ENCODE results near the gene NFE2.

Gene NFE2

DNA sequence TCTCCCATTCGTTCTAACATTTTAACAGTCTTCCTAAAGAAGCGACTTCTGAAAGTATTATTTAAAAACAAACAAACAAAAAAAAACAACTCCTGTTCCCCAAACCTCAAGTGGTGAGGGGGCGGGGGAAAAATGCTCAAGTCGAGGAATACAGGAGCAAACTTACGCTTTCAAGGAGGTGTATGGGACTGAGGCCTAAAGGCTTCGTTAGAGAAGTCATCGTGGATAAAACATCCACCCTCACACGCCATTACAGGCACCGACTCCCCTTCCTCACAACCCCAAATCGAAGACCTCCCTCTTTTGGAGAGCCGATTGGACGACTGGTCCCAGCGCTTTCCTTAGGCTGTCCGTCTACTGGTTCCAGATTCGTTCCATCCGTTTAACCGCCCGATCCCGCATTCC, 21.6 kb downstream of the NFE2 start:
- H3K36me3 ChIP-seq (ENCODE audit: insufficient read depth, low read length) = peaks cover 27% of the 10 kb centered on the region
- H3K4me1 ChIP-seq (ENCODE audit: insufficient read depth, low read length) = peaks cover 49% of the 10 kb centered on the region
- H3K9me3 ChIP-seq (ENCODE audit: low read length) = no peaks in the 10 kb centered on the region

DNA sequence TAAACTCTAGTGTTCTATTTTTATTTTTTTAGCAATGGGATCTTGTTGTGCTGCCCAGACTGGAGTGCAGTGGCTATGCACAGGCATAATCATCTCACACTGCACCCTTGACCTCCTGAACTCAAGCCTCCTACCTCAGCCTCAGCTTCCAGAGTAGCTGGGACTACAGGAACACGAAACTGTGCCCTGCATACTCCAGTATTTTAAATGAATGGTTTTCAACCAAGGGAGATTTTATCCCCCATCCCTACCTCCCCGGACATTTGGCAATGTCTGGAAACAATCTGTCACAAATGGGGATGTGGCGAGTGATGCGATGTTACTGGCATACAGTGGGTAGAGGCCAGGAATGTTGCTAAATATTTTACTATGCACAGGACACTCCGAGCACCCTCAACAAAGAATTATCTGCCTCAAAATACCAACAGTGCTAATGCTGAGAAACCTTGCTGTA, 23.0 kb downstream of the NFE2 start:
- peak overlapping the region; percentile 83 for H3K9ac ChIP-seq (ENCODE audit: low read length)
- no peaks in the 10 kb centered on the region for H3K9me3 ChIP-seq (ENCODE audit: low read length)
- H3K4me1 ChIP-seq (ENCODE audit: insufficient read depth, low read length) = peaks cover 35% of the 10 kb centered on the region

More for the DNA sequence above, 21.6 kb downstream of the NFE2 start:
- H3K27ac ChIP-seq (ENCODE audit: low read depth, low read length) = peak overlapping the region; percentile 87
- H3K27me3 ChIP-seq (ENCODE audit: control insufficient read depth in 1 of 2, insufficient read depth in 2 of 2, low read length in 2 of 2) = no peaks in the 10 kb centered on the region
- peak overlapping the region; percentile 83 for H3K9ac ChIP-seq (ENCODE audit: low read length)
- peak overlapping the region; percentile 24 to 99 for H3K4me3 ChIP-seq (ENCODE audit: low read depth in 1 of 2, low read length in 2 of 2)

DNA sequence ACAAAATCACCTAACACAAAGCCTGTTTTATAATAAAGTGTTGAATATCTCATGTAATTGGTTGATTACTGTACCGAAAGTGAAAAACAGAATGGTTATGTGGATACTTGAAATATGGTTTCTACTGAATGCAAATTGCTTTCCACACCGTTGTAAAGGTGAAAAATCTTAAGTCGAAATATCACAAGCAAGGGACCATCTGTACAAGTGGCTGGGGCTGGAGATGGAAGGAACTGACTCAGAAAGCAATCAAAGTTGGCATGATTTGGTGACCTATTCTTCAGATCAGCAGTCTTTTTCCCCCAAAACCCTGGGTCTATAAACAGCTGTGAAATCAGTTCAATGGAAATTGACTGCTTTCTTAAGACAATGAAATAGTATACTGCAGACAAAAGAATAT, 24.4 kb downstream of the NFE2 start:
- H3K27me3 ChIP-seq (ENCODE audit: control insufficient read depth in 1 of 2, insufficient read depth in 2 of 2, low read length in 2 of 2) = no peaks in the 10 kb centered on the region
- H3K36me3 ChIP-seq (ENCODE audit: insufficient read depth, low read length) = peaks cover 7% of the 10 kb centered on the region
- H3K4me3 ChIP-seq (ENCODE audit: low read depth in 1 of 2, low read length in 2 of 2) = no peak overlapping the region
- H3K9me3 ChIP-seq (ENCODE audit: low read length) = no peaks in the 10 kb centered on the region
- H3K27ac ChIP-seq (ENCODE audit: low read depth, low read length) = no peak overlapping the region
- no peak overlapping the region for H3K9ac ChIP-seq (ENCODE audit: low read length)
- H3K4me1 ChIP-seq (ENCODE audit: insufficient read depth, low read length) = peaks cover 20% of the 10 kb centered on the region

More for the DNA sequence above, 23.0 kb downstream of the NFE2 start:
- Histone ChIP-seq H3K4me3 (ENCODE audit: low read depth in 1 of 2, low read length in 2 of 2) (peak overlapping the region in 1 of 2 donors; percentile 99), H3K36me3 (ENCODE audit: insufficient read depth, low read length) (peaks cover 21% of the 10 kb centered on the region), H3K27ac (ENCODE audit: low read depth, low read length) (peak overlapping the region; percentile 1), H3K27me3 (ENCODE audit: control insufficient read depth in 1 of 2, insufficient read depth in 2 of 2, low read length in 2 of 2) (no peaks in the 10 kb centered on the region)

DNA sequence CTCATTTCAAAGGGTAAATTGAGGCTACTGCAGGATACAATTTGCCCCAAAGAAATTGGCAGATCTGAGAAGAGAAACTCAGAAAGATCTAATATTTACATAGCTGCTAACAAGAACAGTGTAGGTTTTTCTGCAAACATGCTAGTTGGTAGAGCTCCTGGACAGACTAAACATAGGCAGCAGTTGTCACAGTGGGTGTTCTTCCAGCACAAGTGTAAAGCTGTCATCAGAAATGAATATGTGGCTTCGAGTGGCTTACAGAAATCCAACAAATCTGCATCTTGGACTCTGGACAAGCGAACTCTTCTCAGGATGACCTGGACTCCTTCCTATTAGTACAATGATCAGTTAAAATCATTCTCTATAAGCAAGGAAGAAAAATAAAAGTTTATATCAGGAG, 26.8 kb downstream of the NFE2 start:
- H3K27ac ChIP-seq (ENCODE audit: low read depth, low read length) = no peak overlapping the region
- H3K36me3 ChIP-seq (ENCODE audit: insufficient read depth, low read length) = peaks cover 7% of the 10 kb centered on the region
- H3K9ac ChIP-seq (ENCODE audit: low read length) = no peak overlapping the region
- H3K27me3 ChIP-seq (ENCODE audit: control insufficient read depth in 1 of 2, insufficient read depth in 2 of 2, low read length in 2 of 2) = no peaks in the 10 kb centered on the region
- H3K4me3 ChIP-seq (ENCODE audit: low read depth in 1 of 2, low read length in 2 of 2) = no peak overlapping the region
- H3K9me3 ChIP-seq (ENCODE audit: low read length) = no peaks in the 10 kb centered on the region
- peaks cover 16% of the 10 kb centered on the region for H3K4me1 ChIP-seq (ENCODE audit: insufficient read depth, low read length)

DNA sequence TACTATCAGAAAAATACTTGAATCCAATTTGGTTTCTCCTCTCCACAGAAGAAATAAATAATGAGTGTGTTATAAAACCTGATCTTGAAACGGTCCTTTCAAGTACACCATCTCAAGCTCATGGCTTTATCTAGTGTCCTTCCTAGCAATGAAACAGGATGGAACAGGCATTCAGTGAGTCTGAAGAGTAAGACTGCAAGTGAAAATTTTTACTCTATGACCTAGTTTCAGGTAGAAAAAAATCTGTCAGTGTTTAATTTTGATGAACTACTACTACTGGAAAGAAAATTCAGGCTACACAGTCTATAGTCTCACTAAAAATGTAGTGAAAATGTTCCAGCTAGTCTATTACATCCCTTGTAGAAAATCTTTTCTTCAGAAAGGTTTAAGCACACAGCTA, 28.6 kb downstream of the NFE2 start:
- peaks cover 7% of the 10 kb centered on the region for H3K36me3 ChIP-seq (ENCODE audit: insufficient read depth, low read length)
- H3K9ac ChIP-seq (ENCODE audit: low read length) = no peak overlapping the region
- no peaks in the 10 kb centered on the region for H3K27me3 ChIP-seq (ENCODE audit: control insufficient read depth in 1 of 2, insufficient read depth in 2 of 2, low read length in 2 of 2)
- no peaks in the 10 kb centered on the region for H3K9me3 ChIP-seq (ENCODE audit: low read length)
- H3K27ac ChIP-seq (ENCODE audit: low read depth, low read length) = no peak overlapping the region
- no peak overlapping the region for H3K4me3 ChIP-seq (ENCODE audit: low read depth in 1 of 2, low read length in 2 of 2)
- no peaks in the 10 kb centered on the region for H3K4me1 ChIP-seq (ENCODE audit: insufficient read depth, low read length)

DNA sequence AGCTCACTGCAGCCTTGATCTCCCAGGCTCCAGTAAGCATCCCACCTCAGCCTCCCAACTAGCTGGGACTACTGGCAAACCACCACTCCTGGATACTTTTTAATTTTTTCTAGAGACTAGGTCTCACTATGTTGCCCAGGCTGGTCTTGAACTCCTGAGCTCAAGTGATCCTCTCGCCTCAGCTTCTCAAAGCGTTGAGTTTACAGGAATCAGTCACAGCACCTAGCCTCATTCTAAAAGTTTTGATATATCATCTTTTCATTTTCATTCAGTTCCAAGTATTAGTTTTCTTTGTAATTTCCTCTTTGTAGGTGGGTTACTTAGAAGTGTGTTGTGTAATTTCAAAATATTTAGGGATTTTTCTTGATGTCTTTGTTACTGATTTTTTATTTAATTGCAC, 30.5 kb downstream of the NFE2 start:
- Histone ChIP-seq H3K4me3 (ENCODE audit: low read depth in 1 of 2, low read length in 2 of 2) (no peak overlapping the region), H3K9me3 (ENCODE audit: low read length) (no peaks in the 10 kb centered on the region), H3K36me3 (ENCODE audit: insufficient read depth, low read length) (peaks cover 7% of the 10 kb centered on the region), H3K27me3 (ENCODE audit: control insufficient read depth in 1 of 2, insufficient read depth in 2 of 2, low read length in 2 of 2) (no peaks in the 10 kb centered on the region), H3K9ac (ENCODE audit: low read length) (no peak overlapping the region), H3K4me1 (ENCODE audit: insufficient read depth, low read length) (no peaks in the 10 kb centered on the region), H3K27ac (ENCODE audit: low read depth, low read length) (no peak overlapping the region)

DNA sequence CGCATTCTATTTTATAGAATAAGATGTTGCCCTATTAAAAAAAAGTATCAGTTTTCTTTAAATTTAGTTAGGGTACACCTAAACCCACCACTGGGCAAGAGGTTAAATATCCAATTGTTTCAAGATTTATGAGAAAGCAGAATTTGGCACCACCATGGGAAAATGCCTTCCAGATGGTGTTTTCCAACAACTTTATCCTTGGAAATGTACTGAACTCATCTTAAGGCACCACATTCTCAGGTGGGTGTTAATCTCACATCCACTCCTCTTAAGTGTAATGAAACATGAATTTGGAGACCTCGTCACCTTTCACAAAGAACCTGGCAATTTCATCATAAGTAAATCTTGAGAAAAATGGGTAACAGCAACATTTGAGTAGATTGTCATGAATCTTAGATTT, 34.0 kb downstream of the NFE2 start:
- Histone ChIP-seq H3K27me3 (ENCODE audit: control insufficient read depth in 1 of 2, insufficient read depth in 2 of 2, low read length in 2 of 2) (no peaks in the 10 kb centered on the region), H3K27ac (ENCODE audit: low read depth, low read length) (no peak overlapping the region), H3K9me3 (ENCODE audit: low read length) (no peaks in the 10 kb centered on the region), H3K9ac (ENCODE audit: low read length) (no peak overlapping the region), H3K36me3 (ENCODE audit: insufficient read depth, low read length) (no peaks in the 10 kb centered on the region), H3K4me3 (ENCODE audit: low read depth in 1 of 2, low read length in 2 of 2) (no peak overlapping the region), H3K4me1 (ENCODE audit: insufficient read depth, low read length) (peaks cover 8% of the 10 kb centered on the region)

DNA sequence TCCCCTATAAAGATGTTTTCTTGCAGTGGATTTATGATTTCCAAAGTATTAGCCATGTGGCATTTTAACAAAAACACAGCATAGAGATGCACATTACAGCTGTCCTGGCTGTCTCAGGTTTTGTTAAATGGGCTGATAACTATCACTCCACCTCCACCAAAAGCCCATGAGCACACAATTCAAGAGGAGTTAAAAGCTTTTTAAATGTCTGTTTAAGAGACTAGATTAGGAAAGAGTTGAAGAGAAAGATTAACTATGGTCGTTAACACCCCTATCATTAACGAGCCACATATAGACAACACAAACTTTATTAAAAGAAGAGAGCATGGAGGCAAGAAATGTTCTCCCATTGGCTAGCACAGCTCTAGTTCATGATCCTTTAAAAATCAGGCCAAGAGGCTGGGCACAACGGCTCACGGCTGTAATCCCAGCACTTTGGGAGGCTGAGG, 35.4 kb downstream of the NFE2 start:
- H3K9me3 ChIP-seq (ENCODE audit: low read length) = no peaks in the 10 kb centered on the region
- no peak overlapping the region for H3K4me3 ChIP-seq (ENCODE audit: low read depth in 1 of 2, low read length in 2 of 2)
- H3K36me3 ChIP-seq (ENCODE audit: insufficient read depth, low read length) = no peaks in the 10 kb centered on the region
- H3K4me1 ChIP-seq (ENCODE audit: insufficient read depth, low read length) = peaks cover 18% of the 10 kb centered on the region
- no peaks in the 10 kb centered on the region for H3K27me3 ChIP-seq (ENCODE audit: control insufficient read depth in 1 of 2, insufficient read depth in 2 of 2, low read length in 2 of 2)
- no peak overlapping the region for H3K27ac ChIP-seq (ENCODE audit: low read depth, low read length)
- no peak overlapping the region for H3K9ac ChIP-seq (ENCODE audit: low read length)

DNA sequence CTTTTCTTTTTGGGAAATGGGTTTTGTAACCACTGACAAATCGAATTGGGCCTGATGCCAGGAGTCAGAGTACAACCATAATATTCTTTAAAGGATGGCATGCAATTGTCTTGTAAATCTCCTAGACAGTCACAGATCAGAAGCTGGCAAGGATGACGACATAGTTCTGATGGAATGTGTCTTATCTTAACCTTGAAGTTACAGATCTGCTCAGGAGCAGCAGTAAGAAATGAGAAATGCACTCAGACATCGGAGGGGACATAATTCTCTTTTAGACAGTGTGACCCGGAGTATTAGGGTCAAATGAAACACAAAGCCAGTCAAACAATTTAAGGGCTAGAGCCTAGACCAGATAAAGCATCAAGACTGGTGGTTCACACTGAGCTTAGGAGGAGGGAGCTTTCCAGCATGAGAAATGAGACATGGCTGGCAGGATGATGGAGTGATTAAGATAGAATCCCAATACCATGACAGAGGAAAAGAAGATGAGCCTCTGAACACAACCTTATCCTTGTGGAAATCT, 38.4 kb downstream of the NFE2 start:
- Histone ChIP-seq H3K27ac (ENCODE audit: low read depth, low read length) (no peak overlapping the region), H3K4me3 (ENCODE audit: low read depth in 1 of 2, low read length in 2 of 2) (no peak overlapping the region), H3K36me3 (ENCODE audit: insufficient read depth, low read length) (peaks cover 2% of the 10 kb centered on the region), H3K4me1 (ENCODE audit: insufficient read depth, low read length) (peaks cover 43% of the 10 kb centered on the region), H3K27me3 (ENCODE audit: control insufficient read depth in 1 of 2, insufficient read depth in 2 of 2, low read length in 2 of 2) (no peaks in the 10 kb centered on the region), H3K9me3 (ENCODE audit: low read length) (no peaks in the 10 kb centered on the region), H3K9ac (ENCODE audit: low read length) (no peak overlapping the region)

DNA sequence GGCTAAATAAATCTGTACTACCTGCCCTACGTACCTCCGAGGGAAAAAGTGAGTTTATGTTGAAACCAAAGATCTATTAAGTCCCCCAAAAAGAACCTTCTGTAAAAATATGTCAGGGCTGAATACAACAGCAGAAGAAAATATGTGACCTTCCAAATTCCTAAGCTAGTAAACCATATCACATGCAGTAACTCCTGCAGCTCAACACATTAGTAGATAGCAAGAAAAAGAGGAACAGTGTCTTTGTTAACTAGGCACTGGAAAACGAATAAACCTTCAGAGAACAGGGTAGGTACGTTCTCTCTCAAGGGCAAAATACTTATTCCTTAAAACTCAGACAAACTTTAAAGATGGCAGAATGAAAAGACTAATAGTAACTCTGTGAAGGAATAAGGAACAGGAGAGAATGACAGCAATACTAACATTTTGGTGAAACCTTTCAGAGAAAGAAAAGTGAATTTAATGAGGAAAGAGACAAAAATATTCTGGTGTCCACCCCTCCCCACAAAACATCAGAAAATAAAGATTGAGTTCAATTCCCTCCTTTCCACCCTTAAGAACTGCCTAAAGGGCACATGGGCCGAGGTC, 38.9 kb downstream of the NFE2 start:
- Histone ChIP-seq H3K4me3 (ENCODE audit: low read depth in 1 of 2, low read length in 2 of 2) (no peak overlapping the region), H3K9ac (ENCODE audit: low read length) (no peak overlapping the region), H3K27ac (ENCODE audit: low read depth, low read length) (no peak overlapping the region), H3K27me3 (ENCODE audit: control insufficient read depth in 1 of 2, insufficient read depth in 2 of 2, low read length in 2 of 2) (no peaks in the 10 kb centered on the region), H3K36me3 (ENCODE audit: insufficient read depth, low read length) (peaks cover 7% of the 10 kb centered on the region), H3K4me1 (ENCODE audit: insufficient read depth, low read length) (peaks cover 44% of the 10 kb centered on the region), H3K9me3 (ENCODE audit: low read length) (no peaks in the 10 kb centered on the region)

DNA sequence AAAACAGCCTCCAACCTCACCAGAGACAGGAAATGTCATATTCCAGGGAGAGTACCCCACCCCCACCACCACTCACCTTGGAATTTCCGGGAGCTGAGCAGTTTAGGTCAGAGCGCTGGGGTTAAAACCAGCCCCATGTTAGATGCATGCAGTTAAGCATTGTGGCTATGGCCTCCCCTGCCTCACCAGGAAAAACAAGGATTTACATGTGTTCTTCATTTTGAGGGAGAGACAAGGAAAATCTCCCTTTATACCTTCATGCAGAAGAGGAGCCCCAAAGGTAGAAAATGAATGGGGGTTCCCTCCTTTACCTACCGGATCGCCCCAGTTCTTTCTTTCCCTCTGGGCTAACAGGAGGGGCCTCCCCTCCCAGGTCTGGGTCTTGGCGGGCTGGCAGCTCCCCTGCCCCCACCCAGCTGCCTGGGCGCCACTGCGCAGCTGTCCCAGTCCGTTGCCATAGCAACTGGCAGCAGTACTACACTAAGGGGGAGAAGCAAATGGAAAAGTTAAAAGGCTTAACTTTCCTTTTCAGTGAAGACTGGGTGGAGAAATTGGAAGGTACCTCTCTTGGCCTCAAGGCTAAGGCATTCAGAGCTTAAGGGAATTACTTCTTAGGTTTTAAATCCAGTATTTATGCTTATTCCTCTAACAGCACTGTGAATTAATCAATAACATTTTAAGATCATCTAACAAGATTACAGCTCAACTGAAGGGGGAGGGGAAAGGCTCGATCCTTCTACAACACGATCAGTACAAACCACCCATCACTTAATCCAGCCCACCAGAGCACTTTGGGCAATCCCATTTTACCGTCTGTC, 41.4 kb downstream of the NFE2 start:
- H3K9ac ChIP-seq (ENCODE audit: low read length) = no peak overlapping the region
- H3K4me3 ChIP-seq (ENCODE audit: low read depth in 1 of 2, low read length in 2 of 2) = peak overlapping the region; percentile 7 to 41
- no peaks in the 10 kb centered on the region for H3K27me3 ChIP-seq (ENCODE audit: control insufficient read depth in 1 of 2, insufficient read depth in 2 of 2, low read length in 2 of 2)
- peaks cover 44% of the 10 kb centered on the region for H3K4me1 ChIP-seq (ENCODE audit: insufficient read depth, low read length)
- no peaks in the 10 kb centered on the region for H3K9me3 ChIP-seq (ENCODE audit: low read length)
- peak overlapping the region; percentile 48 for H3K27ac ChIP-seq (ENCODE audit: low read depth, low read length)
- H3K36me3 ChIP-seq (ENCODE audit: insufficient read depth, low read length) = peaks cover 16% of the 10 kb centered on the region
